GM12875 (cell line): Measurements from ENCODE around the gene TF.

Source experiments
- H3K4me3 ChIP-seq: one replicate; pipeline ENCODE4 v1.5.1; 2011; ENCODE audit warnings: low read depth, low read length, control low read depth
- CTCF ChIP-seq: IDR thresholded peaks from 2 replicates; pipeline ENCODE4 v1.5.1; 2011; ENCODE audit warnings: low read depth, mild to moderate bottlenecking, control low read depth, inconsistent platforms, low read length, moderate library complexity, borderline replicate concordance; ENCODE audit not compliant: insufficient read depth

TF gene

GRCh38 chr3:133747373-133747772, 1.2 kb downstream of the TF start:
- no peak overlapping the region for H3K4me3 ChIP-seq
- no peak for TF ChIP-seq CTCF

GRCh38 chr3:133747907-133748639, 1.9 kb downstream of the TF start:
- no peak overlapping the region for H3K4me3 ChIP-seq
- no peak for TF ChIP-seq CTCF

GRCh38 chr3:133749427-133750258, 3.5 kb downstream of the TF start:
- no peak overlapping the region for H3K4me3 ChIP-seq
- TF ChIP-seq CTCF = no peak

- H3K4me3 ChIP-seq = no peak overlapping the region
- TF ChIP-seq CTCF = no peak
These were observed 4.1 kb downstream of the TF start for GRCh38 chr3:133750259-133750656.

- no peak overlapping the region for H3K4me3 ChIP-seq
These were observed 7.0 kb downstream of the TF start for GRCh38 chr3:133753107-133753778.

GRCh38 chr3:133753779-133754164, 7.6 kb downstream of the TF start:
- no peak overlapping the region for H3K4me3 ChIP-seq
- no peak for TF ChIP-seq CTCF

More at GRCh38 chr3:133753107-133753778, 7.0 kb downstream of the TF start:
- TF ChIP-seq CTCF = no peak
